ENCODE measurements around the gene CLSTN3. TPM values are rescaled to one million over a fixed set of nuclear protein-coding genes. Genes with fewer than 3 reads are reported as not detected.

CLSTN3 gene
- total RNA-seq, 1 experiment from 2014 or later = 24.7 TPM

DNA sequence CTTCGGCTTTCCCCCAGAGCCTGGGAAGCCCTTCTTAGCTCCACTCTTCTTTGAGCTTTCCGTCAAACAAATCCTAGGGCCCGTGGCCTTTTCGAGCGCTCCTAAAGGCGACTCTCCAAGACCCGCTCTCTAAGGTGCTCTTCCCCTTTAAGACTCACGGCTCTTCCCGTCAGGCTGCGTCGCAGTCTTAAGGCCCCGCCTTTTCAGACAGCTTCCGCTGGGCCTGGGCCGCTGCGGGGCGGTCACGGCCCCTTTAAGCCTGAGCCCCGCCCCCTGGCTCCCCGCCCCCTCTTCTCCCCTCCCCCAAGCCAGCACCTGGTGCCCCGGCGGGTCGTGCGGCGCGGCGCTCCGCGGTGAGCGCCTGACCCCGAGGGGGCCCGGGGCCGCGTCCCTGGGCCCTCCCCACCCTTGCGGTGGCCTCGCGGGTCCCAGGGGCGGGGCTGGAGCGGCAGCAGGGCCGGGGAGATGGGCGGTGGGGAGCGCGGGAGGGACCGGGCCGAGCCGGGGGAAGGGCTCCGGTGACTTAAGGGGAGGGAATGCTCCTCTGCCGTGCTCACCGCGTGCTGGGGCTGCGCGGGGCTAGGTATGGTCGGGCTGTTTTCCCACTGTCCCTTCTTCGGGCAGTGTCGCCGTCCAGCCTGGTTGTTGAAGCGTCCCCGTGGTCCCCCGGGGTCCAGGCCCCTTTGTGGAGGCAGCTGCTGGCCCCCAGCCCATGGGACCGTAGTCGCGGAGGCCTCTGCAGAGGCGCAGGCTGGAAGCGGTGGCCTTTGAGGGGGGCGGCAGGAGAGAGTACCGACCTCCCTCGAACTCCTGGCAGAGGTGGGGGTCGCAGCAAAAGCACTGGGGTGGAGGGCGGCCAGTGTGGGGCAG, 59.5 kb downstream of the CLSTN3 start, which contains the start of gene PEX5 (continued):
- TF ChIP-seq ZNF219 (CRISPR knock-in tag; IDR thresholded peaks at IDR 0.05; ENCODE audit: borderline replicate concordance) (0 out of 2 replicates have a peak, but pooled peaks have one; percentile 33), RELA (CRISPR knock-in tag; IDR thresholded peaks at IDR 0.05; ENCODE audit: borderline replicate concordance) (peak; percentile 74), NR3C1 (CRISPR knock-in tag; conservative IDR thresholded peaks at IDR 0.05; ENCODE audit: low read depth) (no peak), FOXP1 (CRISPR knock-in tag; IDR thresholded peaks at IDR 0.05; ENCODE audit: borderline replicate concordance) (peak; percentile 57), ATF1 (CRISPR knock-in tag; IDR thresholded peaks at IDR 0.05) (no peak; the same call in 1 of the 2 replicates), MYBL2 (CRISPR knock-in tag; IDR thresholded peaks at IDR 0.05) (0 out of 2 replicates have a peak, but pooled peaks have one; percentile 40), GRHL2 (CRISPR knock-in tag; IDR thresholded peaks at IDR 0.05; ENCODE audit: insufficient replicate concordance, severe bottlenecking) (no peak), TEAD4 (CRISPR knock-in tag; IDR thresholded peaks at IDR 0.05) (no peak), HMGA2 (CRISPR knock-in tag; IDR thresholded peaks at IDR 0.05) (no peak), CBFB (CRISPR knock-in tag; IDR thresholded peaks at IDR 0.05; ENCODE audit: low read depth) (no peak), ZNF671 (CRISPR knock-in tag; IDR thresholded peaks at IDR 0.05) (no peak), IRF2 (CRISPR knock-in tag; IDR thresholded peaks at IDR 0.05; ENCODE audit: borderline replicate concordance, low read depth) (no peak), TCF7 (CRISPR knock-in tag; IDR thresholded peaks at IDR 0.05; ENCODE audit: low read depth) (no peak), NFE2L1 (CRISPR knock-in tag; IDR thresholded peaks at IDR 0.05) (no peak)
- TF ChIP-seq, protein P1, sequence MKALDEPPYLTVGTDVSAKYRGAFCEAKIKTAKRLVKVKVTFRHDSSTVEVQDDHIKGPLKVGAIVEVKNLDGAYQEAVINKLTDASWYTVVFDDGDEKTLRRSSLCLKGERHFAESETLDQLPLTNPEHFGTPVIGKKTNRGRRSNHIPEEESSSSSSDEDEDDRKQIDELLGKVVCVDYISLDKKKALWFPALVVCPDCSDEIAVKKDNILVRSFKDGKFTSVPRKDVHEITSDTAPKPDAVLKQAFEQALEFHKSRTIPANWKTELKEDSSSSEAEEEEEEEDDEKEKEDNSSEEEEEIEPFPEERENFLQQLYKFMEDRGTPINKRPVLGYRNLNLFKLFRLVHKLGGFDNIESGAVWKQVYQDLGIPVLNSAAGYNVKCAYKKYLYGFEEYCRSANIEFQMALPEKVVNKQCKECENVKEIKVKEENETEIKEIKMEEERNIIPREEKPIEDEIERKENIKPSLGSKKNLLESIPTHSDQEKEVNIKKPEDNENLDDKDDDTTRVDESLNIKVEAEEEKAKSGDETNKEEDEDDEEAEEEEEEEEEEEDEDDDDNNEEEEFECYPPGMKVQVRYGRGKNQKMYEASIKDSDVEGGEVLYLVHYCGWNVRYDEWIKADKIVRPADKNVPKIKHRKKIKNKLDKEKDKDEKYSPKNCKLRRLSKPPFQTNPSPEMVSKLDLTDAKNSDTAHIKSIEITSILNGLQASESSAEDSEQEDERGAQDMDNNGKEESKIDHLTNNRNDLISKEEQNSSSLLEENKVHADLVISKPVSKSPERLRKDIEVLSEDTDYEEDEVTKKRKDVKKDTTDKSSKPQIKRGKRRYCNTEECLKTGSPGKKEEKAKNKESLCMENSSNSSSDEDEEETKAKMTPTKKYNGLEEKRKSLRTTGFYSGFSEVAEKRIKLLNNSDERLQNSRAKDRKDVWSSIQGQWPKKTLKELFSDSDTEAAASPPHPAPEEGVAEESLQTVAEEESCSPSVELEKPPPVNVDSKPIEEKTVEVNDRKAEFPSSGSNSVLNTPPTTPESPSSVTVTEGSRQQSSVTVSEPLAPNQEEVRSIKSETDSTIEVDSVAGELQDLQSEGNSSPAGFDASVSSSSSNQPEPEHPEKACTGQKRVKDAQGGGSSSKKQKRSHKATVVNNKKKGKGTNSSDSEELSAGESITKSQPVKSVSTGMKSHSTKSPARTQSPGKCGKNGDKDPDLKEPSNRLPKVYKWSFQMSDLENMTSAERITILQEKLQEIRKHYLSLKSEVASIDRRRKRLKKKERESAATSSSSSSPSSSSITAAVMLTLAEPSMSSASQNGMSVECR (CRISPR knock-in tag; IDR thresholded peaks at IDR 0.05; ENCODE audit: borderline replicate concordance) = 0 out of 2 replicates have a peak, but pooled peaks have one; percentile 14
- TF ChIP-seq, protein P2, sequence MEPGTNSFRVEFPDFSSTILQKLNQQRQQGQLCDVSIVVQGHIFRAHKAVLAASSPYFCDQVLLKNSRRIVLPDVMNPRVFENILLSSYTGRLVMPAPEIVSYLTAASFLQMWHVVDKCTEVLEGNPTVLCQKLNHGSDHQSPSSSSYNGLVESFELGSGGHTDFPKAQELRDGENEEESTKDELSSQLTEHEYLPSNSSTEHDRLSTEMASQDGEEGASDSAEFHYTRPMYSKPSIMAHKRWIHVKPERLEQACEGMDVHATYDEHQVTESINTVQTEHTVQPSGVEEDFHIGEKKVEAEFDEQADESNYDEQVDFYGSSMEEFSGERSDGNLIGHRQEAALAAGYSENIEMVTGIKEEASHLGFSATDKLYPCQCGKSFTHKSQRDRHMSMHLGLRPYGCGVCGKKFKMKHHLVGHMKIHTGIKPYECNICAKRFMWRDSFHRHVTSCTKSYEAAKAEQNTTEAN (CRISPR knock-in tag; IDR thresholded peaks at IDR 0.05) = no peak
- TF ChIP-seq, protein P3, sequence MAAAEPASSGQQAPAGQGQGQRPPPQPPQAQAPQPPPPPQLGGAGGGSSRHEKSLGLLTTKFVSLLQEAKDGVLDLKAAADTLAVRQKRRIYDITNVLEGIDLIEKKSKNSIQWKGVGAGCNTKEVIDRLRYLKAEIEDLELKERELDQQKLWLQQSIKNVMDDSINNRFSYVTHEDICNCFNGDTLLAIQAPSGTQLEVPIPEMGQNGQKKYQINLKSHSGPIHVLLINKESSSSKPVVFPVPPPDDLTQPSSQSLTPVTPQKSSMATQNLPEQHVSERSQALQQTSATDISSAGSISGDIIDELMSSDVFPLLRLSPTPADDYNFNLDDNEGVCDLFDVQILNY (CRISPR knock-in tag; IDR thresholded peaks at IDR 0.05) = peak; percentile 49; the same call in 1 of the 2 replicates
- TF ChIP-seq, protein P4, sequence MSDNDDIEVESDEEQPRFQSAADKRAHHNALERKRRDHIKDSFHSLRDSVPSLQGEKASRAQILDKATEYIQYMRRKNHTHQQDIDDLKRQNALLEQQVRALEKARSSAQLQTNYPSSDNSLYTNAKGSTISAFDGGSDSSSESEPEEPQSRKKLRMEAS (CRISPR knock-in tag; IDR thresholded peaks at IDR 0.05) = peak; percentile 70; the same call in 1 of the 2 replicates
